H1 (cell line): Measurements from ENCODE around the gene MTF2. TPM values are rescaled to one million over a fixed set of nuclear protein-coding genes. Genes with fewer than 3 reads are reported as not detected.

Experiments used
- ASH2L ChIP-seq: fragments of 200-600, 300-600 bp; sonication (generic); IDR thresholded peaks from one replicate; pipeline ENCODE4 v1.7.1; 2017; ENCODE audit warnings: low read length
- BRCA1 ChIP-seq: IDR thresholded peaks from 2 replicates; pipeline ENCODE4 v1.6.1; 2012; ENCODE audit warnings: low read depth, low read length, improper control_type of control experiment
- CHD7 ChIP-seq: fragments of 300-600 bp; sonication (generic); IDR thresholded peaks from 2 replicates; pipeline ENCODE4 v1.7.1; 2012; ENCODE audit warnings: low read length, moderate library complexity, mild to moderate bottlenecking, inconsistent platforms; ENCODE audit not compliant: insufficient replicate concordance
- SIRT6 ChIP-seq: IDR thresholded peaks from one replicate; pipeline ENCODE4 v1.7.1; 2012; ENCODE audit warnings: low read length, inconsistent platforms
- TAF1 ChIP-seq: IDR thresholded peaks from 2 replicates; pipeline ENCODE4 v1.6.1; 2011; ENCODE audit warnings: mild to moderate bottlenecking, low read depth, low read length
- TEAD4 ChIP-seq: IDR thresholded peaks from 2 replicates; pipeline ENCODE4 v1.6.1; 2012; ENCODE audit warnings: low read depth, low read length, inconsistent platforms, mixed read lengths
- polyA plus RNA-seq, 7 experiments: library from polyadenylated mRNA; depleted of rRNA in 3 of 7; stranded (reverse) in 5 of 7; unstranded in 2 of 7; fragments of >200 nt in 5 of 7; fragments of 200-250 nt in 2 of 7; gene quantifications; 1 replicate in 5 of 7; 2 replicates in 1 of 7; 4 replicates in 1 of 7; pipeline versions ENCODE4 v1.2.1 to v1.2.3, GENCODE V29; 2011 to 2013; ENCODE audit warnings: missing spikeins in 2 of 7, mixed read lengths in 2 of 7
- total RNA-seq: library from RNA; stranded (reverse); fragmentation: NEBNext Ultra II Directional; extraction: Animal tissue kit (Norgen Biotek cat#: 25700); gene quantifications from 2 replicates; pipeline ENCODE4 v1.2.1, GENCODE V29; 2021

Gene MTF2
- total and polyA plus RNA-seq, 2 of the 8 experiments (the other 6 are each of a cell fraction or from before 2014, with no cell fraction given) = 72.1 to 102 TPM

GRCh38 chr1:93047618-93048017 lies 31.5 kb upstream of the MTF2 start (continued):
- TF ChIP-seq CHD7 = no peak
- TF ChIP-seq TEAD4 = no peak
- no peak for TF ChIP-seq SIRT6
- TF ChIP-seq TAF1 = no peak
- no peak for TF ChIP-seq BRCA1
- no peak for TF ChIP-seq ASH2L
- TF ChIP-seq, all 59 proteins: peak for 0
